ENCODE measurements around the gene PCDHGB5.

- TF ChIP-seq EZH2 (IDR thresholded peaks at IDR 0.05) (no peak), POLR2AphosphoS5 (IDR thresholded peaks at IDR 0.05; ENCODE audit: borderline replicate concordance, low read depth, low read length) (no peak), FOXP2 (optimal IDR thresholded peaks at IDR 0.05; ENCODE audit: control extremely low read depth, extremely low read length, insufficient read depth) (no peak)
These were observed 15.9 kb downstream of the PCDHGB5 start for GRCh38 chr5:141413540-141414069.
